Skeletal muscle tissue (tissue), 4 donors: Measurements from ENCODE around the gene ZNF747. TPM values are rescaled to one million over a fixed set of nuclear protein-coding genes. Genes with fewer than 3 reads are reported as not detected.
A peak's percentile ranks its signal among the peaks of the same experiment; 100 is the strongest.

Experiments used
- H3K27ac ChIP-seq: one replicate; pipeline ENCODE4 v1.7.0; 2013; ENCODE audit warnings: mild to moderate bottlenecking, low read depth, low read length, inconsistent platforms
- H3K27me3 ChIP-seq, 3 donors: one replicate each; pipeline ENCODE4 v1.7.0; 2013; ENCODE audit warnings: low read length in 3 of 3; ENCODE audit not compliant: control insufficient read depth in 3 of 3, insufficient read depth in 3 of 3
- H3K36me3 ChIP-seq, 3 donors: one replicate each; pipeline ENCODE4 v1.7.0; 2013; ENCODE audit warnings: low read length in 3 of 3; ENCODE audit not compliant: control insufficient read depth in 3 of 3, insufficient read depth in 3 of 3
- H3K4me1 ChIP-seq, 3 donors: one replicate each; pipeline ENCODE4 v1.7.0; 2013; ENCODE audit warnings: low read length in 3 of 3, mild to moderate bottlenecking in 3 of 3; ENCODE audit not compliant: control insufficient read depth in 3 of 3, insufficient read depth in 3 of 3
- H3K4me3 ChIP-seq, 3 donors: one replicate each; pipeline ENCODE4 v1.7.0; 2013; ENCODE audit warnings: low read length in 3 of 3
- H3K9ac ChIP-seq, 3 donors: one replicate each; pipeline ENCODE4 v1.7.0; 2013; ENCODE audit warnings: low read length in 3 of 3, mild to moderate bottlenecking in 3 of 3, moderate library complexity in 2 of 3, low read depth in 1 of 3
- H3K9me3 ChIP-seq, 3 donors: one replicate each; pipeline ENCODE4 v1.7.0; 2013; ENCODE audit warnings: low read length in 3 of 3; ENCODE audit not compliant: control insufficient read depth in 3 of 3
- total RNA-seq: library from RNA; depleted of rRNA; stranded (reverse); fragments of >200 nt; gene quantifications from one replicate; pipeline ENCODE4 v1.2.3, GENCODE V29; 2014
- donor health status: Osteomylitis.

ZNF747 gene
- total RNA-seq, 1 donor from 2014 or later, result 8.4 TPM

GRCh38 chr16:30567991-30568638 lies 33.5 kb upstream of the ZNF747 start:
- Histone ChIP-seq H3K9me3 (no peaks in the 10 kb centered on the region), H3K9ac (no peak overlapping the region), H3K4me1 (peaks cover 16 to 23% (median 21%) of the 10 kb centered on the region in 3 donors), H3K27me3 (no peaks in the 10 kb centered on the region), H3K36me3 (no peaks in the 10 kb centered on the region), H3K4me3 (no peak overlapping the region), H3K27ac (no peak overlapping the region)

GRCh38 chr16:30567160-30567990 lies 32.7 kb upstream of the ZNF747 start:
- H3K9ac ChIP-seq, result no peak overlapping the region
- no peaks in the 10 kb centered on the region for H3K9me3 ChIP-seq
- H3K4me1 ChIP-seq, result peaks cover 13 to 19% (median 16%) of the 10 kb centered on the region in 3 donors
- no peaks in the 10 kb centered on the region for H3K36me3 ChIP-seq
- H3K4me3 ChIP-seq, result no peak overlapping the region
- no peak overlapping the region for H3K27ac ChIP-seq
- H3K27me3 ChIP-seq, result no peaks in the 10 kb centered on the region

GRCh38 chr16:30566531-30566930 lies 31.9 kb upstream of the ZNF747 start:
- Histone ChIP-seq H3K36me3 (no peaks in the 10 kb centered on the region), H3K9ac (no peak overlapping the region), H3K27me3 (no peaks in the 10 kb centered on the region), H3K4me3 (no peak overlapping the region), H3K9me3 (no peaks in the 10 kb centered on the region), H3K4me1 (peaks cover 9 to 15% (median 12%) of the 10 kb centered on the region in 3 donors), H3K27ac (no peak overlapping the region)

DNA sequence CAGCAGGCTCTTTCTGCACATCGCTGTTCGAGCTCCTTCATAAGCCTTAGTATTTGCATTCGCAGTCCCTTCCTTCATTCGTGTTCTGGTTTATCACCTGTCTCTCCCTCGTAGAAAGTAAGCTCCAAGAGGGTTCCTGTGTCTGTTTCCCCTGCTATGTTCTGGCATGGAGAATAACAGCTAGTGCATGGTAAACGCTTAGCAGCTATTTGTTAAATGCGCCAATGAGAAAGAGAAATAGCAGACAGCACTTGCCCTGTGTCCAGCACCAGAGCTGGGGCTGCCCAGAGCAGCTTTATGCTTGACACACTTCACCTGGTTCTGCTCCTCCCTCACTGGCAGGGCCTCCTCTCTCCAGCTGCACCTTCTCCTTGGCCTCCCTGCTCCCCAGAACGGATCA lies 31.3 kb upstream of the ZNF747 start:
- peaks cover 0 to 2% (median 0%) of the 10 kb centered on the region in 3 donors for H3K27me3 ChIP-seq
- H3K36me3 ChIP-seq, result no peaks in the 10 kb centered on the region
- no peak overlapping the region for H3K4me3 ChIP-seq
- no peaks in the 10 kb centered on the region for H3K9me3 ChIP-seq
- peaks cover 13 to 18% (median 14%) of the 10 kb centered on the region in 3 donors for H3K4me1 ChIP-seq
- H3K9ac ChIP-seq, result no peak overlapping the region
- no peak overlapping the region for H3K27ac ChIP-seq

- H3K9me3 ChIP-seq, result no peaks in the 10 kb centered on the region
- H3K27me3 ChIP-seq, result peaks cover 0 to 2% (median 0%) of the 10 kb centered on the region in 3 donors
- H3K4me1 ChIP-seq, result peaks cover 10 to 16% (median 13%) of the 10 kb centered on the region in 3 donors
- H3K27ac ChIP-seq, result no peak overlapping the region
- H3K36me3 ChIP-seq, result no peaks in the 10 kb centered on the region
- H3K4me3 ChIP-seq, result no peak overlapping the region
- H3K9ac ChIP-seq, result no peak overlapping the region
These were observed 30.9 kb upstream of the ZNF747 start for GRCh38 chr16:30565526-30565925.

DNA sequence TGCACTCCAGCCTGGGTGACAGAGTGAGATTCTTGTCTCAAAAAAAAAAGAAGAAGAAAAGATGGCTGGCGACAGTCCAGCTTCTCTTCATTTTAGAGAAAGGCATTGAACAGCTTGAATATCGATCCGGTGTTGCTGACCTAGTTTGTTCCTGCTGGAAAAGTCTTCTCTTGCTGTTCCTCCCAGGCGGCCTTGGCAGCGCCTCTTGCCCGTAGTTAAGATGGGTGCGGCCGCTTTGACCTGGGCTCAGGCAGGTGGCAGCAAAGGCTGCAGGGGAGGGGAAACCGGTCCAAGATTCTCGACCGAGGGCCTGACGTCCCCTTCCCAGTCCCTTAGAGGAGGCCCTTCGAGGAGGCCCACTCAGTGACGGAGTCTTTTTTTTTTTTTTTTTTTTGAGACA lies 27.4 kb upstream of the ZNF747 start:
- H3K4me3 ChIP-seq, result peak overlapping the region in 2 of 3 donors; percentile 77 to 78
- no peaks in the 10 kb centered on the region for H3K9me3 ChIP-seq
- H3K9ac ChIP-seq, result peak overlapping the region in 1 of 3 donors; percentile 84
- no peaks in the 10 kb centered on the region for H3K36me3 ChIP-seq
- peaks cover 0 to 2% (median 0%) of the 10 kb centered on the region in 3 donors for H3K27me3 ChIP-seq
- peaks cover 14 to 20% (median 16%) of the 10 kb centered on the region in 3 donors for H3K4me1 ChIP-seq
- peak overlapping the region; percentile 56 for H3K27ac ChIP-seq

GRCh38 chr16:30561089-30561816 lies 26.6 kb upstream of the ZNF747 start:
- H3K4me1 ChIP-seq, result peaks cover 16 to 22% (median 18%) of the 10 kb centered on the region in 3 donors
- no peaks in the 10 kb centered on the region for H3K9me3 ChIP-seq
- peak overlapping the region; percentile 56 for H3K27ac ChIP-seq
- peaks cover 0 to 2% (median 0%) of the 10 kb centered on the region in 3 donors for H3K27me3 ChIP-seq
- peak overlapping the region; percentile 77 to 79 (median 78) for H3K4me3 ChIP-seq
- H3K36me3 ChIP-seq, result no peaks in the 10 kb centered on the region
- H3K9ac ChIP-seq, result peak overlapping the region; percentile 70 to 84 (median 77)

- H3K27me3 ChIP-seq, result peaks cover 0 to 2% (median 0%) of the 10 kb centered on the region in 3 donors
- peaks cover 2 to 9% (median 7%) of the 10 kb centered on the region in 3 donors for H3K36me3 ChIP-seq
- no peaks in the 10 kb centered on the region for H3K9me3 ChIP-seq
- H3K27ac ChIP-seq, result no peak overlapping the region
- H3K4me1 ChIP-seq, result peaks cover 20 to 25% (median 21%) of the 10 kb centered on the region in 3 donors
- H3K9ac ChIP-seq, result no peak overlapping the region
- no peak overlapping the region for H3K4me3 ChIP-seq
These were observed 25.0 kb upstream of the ZNF747 start for GRCh38 chr16:30559690-30560089.

DNA sequence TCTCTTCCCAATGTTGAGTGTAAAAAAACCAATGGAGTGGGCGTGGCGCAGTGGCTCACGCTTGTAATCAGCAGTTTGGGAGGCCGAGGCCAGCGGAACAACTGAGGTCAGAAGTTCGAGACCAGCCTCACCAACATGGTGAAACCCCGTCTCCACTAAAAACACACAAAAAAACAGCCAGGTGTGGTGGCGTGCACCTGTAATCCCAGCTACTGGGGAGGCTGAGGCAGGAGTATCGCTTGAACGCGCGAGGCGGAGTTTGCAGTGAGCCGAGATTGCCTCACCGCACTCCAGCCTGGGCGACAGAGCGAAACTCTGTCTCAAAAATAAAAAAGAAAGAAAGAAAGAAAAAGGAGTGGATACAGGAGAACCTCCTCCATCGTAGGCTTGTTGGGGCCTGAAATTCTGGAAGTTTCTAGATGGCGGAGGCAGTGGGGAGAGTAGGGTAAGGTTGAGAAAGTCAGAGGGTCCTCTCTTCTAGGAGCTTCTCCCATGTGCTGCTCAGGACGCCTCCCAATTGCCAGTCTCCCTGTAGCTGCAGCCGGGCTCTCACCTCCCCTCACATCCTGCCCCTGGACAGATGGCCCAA lies 24.2 kb upstream of the ZNF747 start:
- peak overlapping the region; percentile 72 to 88 (median 78) for H3K4me3 ChIP-seq
- peaks cover 9 to 14% (median 9%) of the 10 kb centered on the region in 3 donors for H3K36me3 ChIP-seq
- H3K27me3 ChIP-seq, result peaks cover 0 to 2% (median 0%) of the 10 kb centered on the region in 3 donors
- H3K4me1 ChIP-seq, result peaks cover 20 to 25% (median 21%) of the 10 kb centered on the region in 3 donors
- no peaks in the 10 kb centered on the region for H3K9me3 ChIP-seq
- H3K27ac ChIP-seq, result peak overlapping the region; percentile 97
- peak overlapping the region; percentile 51 to 75 (median 55) for H3K9ac ChIP-seq
